SW480 (cell line): Measurements from ENCODE around the gene BCAN.

Experiments used
- DNase-seq: peaks from one replicate; pipeline ENCODE4 v3.0.0-alpha.2; 2016; ENCODE audit warnings: low spot score

Gene BCAN

DNA sequence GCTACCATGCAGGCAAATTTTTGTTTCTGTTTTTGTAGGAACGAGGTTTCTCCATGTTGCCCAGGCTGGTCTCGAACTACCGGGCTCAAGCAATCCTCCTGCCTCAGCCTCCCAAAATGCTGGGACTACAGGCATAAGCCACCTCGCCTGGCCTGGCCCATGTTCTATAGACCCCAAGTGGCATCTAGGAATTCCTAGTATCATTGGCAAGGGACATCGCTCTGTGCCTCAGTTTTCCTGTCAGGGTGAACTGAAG is 20.8 kb downstream of the BCAN start:
- no peak for DNase-seq

DNA sequence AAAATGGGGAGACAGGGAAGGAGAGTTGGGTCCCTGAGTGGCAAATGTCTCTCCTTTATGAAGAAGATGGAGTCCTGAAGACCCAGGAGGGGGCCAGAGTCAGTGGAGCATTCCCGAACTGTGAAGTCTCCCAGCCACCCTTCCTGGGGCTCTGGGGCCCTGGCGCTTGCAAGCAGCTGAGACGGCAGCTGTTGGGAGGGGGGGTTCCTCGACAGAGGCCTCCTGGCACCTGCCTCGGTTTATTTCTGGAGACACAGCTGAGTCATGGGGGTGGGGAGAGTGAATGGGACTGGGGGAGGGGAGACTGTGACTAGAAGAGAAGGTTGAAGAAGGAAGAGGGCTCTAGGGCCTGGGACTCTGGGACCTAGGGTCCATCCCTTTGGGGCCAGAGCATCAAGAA is 21.3 kb downstream of the BCAN start:
- no peak for DNase-seq

DNA sequence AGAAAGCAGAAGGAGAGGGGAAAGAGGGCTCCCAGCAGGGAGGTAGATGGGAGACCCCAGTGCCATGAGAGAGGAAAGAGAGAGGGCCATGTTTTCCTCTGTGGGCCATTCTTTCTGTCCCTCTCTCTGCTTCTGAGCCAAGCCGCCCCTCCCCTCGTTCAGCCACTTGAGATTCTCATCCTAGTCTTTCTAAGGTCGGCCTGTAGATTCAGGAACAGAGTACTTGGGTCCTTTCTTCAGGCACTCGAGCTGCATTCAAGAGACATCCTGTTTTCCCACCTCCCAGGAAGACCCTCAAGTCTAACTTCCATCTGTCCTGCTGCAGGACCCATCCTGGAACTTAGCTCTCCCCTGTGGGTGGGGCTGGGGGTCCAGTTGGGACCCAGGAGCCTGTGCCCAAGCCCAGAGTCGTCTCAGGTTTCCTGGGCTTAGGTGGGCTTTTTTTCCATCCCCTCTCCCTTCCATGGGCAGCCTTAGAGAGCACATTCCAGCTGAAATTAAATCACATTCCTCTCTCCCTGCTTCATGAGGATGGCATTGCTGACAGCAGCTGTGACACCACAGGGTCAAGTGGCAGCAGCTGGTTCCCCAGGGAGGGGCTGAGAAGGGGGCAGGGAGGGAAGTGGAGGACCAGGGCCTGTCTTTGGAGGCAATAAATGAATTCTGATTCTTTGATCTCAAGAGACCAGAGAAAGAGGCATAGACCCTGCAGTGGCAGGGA is 22.3 kb downstream of the BCAN start:
- DNase-seq = peak; percentile 18

DNA sequence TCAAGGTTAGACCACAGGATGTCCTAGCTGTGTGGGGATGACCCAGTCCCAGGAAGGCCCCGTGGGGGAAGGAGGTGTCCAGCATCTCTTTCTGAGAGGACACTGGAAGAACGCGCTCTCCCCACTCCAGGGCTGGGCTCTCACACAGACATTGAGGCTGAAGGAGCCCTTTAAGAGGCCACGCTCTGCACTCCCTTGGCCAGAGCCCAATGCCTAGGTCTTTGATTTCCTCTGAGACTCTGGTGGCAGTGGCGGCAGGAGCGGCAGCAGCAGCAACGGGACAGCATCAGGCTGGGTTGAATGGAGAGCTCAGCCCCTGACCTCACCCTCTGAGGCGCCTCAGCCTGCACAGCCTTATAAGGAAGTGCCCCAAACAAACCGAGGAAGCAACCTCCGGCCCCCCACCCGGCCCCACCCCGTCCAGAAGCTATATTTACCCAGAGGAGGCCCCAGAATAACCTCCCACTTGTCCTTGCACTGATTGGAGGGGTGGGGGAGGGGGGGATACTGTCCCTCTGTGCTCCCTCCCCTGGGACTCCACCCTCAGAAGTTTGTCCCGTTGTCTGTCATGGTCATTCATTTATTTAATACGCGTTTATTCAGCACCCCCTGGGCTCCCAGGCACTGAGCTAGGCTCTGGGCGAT is 23.0 kb downstream of the BCAN start:
- DNase-seq = peak; percentile 22

DNA sequence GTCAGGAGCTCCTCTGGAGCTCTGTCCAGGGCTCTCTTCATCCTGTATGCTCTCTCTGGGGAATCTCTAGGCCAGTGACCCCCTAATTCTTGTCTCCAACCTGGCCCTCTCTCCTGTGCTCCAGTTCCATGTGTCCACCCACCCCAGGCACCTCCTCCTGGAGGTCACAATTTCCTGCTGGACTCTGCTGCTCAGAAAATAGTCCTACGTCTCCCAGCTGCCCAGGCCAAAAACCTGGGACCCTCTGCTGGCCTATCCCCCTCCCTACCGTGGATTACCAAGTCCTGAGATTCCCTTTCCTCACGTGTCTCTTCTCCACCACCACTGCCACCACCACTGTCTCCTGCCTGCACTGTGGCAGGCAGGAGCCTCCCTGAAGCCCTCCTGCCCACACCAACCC is 23.6 kb downstream of the BCAN start:
- no peak for DNase-seq

DNA sequence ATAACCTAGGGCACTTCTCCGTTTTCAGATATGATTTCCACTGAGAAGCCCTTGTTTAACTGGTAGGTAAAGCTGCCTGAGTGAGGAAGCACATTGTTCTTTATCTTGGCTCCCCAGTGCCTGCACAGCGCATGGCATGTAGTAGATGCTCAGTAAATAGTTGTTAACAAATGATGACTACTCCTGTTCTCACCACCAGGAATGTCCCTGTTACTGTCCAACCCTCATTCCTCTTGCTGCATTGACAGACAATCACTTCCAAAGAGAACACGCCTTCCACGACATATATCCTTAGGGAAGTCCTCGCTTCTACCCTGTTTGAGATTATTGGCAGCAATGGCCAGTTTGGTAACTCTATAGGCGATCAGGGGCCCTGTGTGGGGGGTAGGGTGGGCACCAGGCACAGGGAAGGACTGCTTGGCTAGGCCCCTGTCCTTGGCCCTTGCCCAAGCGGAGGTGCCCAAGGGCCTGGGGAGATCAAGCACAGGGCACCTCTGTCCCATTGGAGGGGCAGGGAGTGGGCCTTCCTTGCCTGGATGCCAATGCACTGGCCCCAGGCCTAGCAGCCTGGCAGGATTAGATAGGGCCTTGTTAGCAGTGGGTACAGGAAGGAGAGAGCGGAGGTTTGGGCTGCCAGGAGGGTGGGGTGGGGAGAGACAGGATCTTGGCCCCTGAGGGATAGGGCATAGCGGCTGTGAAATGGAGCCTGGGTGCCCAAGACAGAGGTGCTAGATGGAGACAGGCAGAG is 25.1 kb downstream of the BCAN start:
- no peak for DNase-seq

DNA sequence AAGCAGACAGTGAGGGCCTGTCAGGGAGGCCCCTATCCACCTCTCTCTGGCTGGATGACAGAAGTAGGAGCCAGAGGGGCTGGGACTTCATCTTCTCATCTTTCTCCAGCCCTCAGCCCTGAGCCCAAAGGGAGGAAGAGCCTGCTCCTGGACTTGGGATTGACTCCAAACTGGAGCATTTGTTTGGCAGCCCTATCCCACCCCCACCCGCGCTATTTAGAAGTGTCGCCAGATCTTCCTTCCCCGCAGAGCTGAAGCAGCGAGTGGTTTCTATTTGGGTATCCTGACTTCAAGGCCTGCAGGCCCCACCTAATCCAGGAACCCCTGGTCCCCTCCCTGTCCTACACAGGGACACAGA is 25.7 kb downstream of the BCAN start:
- no peak for DNase-seq

DNA sequence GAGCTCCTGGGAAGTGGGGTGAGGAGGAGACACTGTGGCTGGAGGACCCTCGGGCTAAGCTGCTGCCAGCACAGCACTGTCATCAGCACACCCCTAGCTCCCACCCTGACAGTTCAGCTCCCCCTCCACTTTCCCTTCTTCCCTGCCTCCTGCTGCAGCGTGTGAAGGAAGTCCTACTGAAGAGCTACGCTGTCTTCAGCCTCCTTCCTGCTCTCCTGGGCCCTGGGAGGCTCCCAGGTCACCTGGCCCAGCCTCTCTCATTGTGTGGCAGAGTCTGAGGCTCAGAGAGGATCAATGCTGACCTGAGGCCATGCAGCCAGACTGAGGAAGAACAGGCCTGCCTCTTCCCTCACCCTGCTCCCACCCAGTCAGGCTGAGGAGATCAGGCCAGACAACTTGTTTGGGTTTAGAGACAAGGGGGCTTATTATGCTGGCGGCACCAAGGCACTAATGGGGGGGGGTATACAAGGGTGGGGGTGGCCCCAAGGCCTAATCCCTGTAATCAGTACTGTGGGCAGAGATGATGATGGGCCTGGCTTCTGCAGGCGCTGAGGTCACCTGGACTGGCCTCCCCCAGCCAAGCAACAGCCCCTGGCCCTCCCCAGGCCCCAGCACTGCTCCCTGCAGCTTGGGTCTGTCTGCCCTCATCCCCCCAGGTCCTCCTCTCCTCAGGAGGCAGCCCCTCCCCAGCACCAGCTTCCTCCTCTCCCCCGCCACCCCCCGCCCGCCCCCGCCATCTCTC is 26.2 kb downstream of the BCAN start:
- no peak for DNase-seq

DNA sequence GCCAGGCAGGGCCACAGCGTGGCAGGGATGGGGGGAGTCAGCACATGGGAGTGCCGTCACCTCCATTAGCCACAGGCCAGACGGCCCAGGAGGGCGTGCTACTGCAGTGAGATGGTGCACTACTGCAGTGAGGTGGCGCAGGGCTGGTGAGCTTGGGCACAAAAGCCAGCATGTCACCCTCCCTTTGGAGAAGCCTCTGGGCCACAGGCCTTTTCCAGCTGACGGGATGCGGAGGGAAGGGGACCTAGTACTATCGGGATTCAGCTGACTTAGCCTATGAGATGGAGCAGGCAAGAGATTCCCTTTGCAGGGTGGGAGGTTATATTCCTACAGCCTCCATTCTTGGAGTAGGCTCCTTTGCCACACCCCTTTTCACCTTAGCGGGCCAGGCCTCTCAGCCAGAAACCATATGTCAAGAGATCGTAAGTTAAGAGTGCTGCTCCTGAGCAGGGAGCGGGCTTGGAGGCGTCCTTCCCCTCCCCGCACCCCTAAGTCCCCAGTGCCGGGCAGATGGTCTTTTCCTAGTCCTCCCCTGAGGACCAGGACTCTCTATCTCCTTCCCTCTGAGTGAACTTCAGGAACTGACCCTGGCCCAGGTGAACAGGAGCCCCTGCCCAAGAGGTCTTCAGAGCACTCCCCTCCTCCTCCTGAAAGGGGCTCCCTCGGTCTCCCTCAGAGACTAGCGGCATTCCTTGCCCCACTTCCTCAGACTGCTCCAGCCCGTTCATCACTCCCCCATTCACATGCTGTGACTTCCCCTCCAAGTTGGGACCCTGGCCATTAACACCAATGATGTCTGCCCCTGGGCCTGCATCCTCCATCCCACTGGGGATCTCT is 27.1 kb downstream of the BCAN start:
- DNase-seq = no peak

DNA sequence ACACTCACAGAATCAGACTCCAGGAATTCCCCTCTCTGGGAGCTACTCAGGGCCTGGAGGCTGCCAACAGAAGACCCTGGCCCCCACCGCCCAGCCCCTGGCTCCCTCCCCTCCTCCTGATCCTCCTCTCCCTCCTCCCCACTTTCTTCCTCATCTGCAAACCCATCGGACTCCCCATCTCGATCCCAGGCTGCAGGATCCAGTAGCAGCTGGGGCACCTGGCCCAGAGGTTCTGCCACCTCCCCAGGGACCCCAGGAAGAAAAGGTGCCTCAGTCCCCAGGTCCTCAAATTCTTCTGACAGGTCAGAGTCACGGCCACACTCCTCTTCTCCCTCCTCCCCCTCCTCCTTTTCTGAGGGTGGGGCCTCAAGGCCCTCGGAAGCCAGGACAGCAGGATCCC is 27.9 kb downstream of the BCAN start:
- DNase-seq = no peak

DNA sequence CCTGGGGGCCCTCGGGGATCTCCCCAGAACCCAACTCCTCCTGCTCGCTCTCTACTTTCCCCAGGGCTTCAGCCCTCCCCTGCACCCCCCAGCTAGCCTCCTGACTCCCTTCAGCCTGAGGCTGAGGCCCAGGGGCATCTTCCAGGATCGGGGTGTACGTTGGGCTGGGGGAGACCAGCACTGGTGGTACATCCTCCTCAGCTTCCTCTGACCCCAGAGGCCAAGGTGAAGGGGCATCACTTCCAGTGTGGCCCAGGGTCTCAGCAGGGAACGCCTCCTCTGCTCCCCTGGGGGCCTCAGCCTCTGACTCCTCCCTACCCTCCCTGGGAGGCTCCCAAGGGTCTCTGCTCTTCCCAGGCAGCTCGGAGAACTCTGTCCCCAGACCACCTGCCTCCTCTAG is 28.4 kb downstream of the BCAN start:
- DNase-seq = no peak

DNA sequence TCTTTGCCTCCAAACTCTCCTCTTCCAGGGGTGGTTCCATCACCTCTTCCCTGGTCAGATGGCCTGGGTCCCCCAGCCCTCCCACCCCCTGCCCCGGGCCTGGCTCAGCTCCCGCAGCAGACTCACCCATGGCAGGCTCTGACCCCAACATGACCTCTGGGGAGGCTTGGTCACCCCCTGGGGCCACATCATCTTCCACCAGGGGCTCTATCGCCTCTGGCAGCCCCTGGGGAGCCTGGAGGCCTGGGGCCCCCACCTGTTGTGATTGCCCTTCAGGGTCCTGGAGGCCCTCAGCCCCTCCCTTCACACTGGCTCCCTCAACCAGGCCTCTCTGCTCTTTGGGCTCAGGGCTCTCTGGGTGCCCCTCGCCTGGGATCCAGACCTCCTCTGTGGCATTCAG is 28.9 kb downstream of the BCAN start:
- DNase-seq = no peak

DNA sequence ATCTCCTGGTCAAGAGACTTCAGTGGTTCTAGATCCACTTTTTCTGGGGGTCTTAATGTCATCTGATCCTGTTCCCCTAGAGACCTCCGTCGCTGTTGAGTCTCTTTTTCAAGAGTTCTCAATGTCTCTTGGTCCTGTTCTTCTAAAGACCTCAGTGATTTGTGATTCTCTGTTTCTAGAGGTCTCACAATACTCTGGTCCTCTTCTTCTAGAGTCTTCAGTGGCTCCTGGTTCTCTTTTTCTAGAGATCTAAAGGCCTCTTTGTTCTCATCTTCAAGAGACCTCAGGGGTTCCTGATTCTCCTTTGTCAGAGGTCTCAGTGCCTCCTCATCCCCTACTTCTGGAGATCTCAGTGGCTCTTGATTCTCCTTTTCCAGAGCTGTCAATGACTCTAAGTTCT is 29.9 kb downstream of the BCAN start:
- DNase-seq = no peak

DNA sequence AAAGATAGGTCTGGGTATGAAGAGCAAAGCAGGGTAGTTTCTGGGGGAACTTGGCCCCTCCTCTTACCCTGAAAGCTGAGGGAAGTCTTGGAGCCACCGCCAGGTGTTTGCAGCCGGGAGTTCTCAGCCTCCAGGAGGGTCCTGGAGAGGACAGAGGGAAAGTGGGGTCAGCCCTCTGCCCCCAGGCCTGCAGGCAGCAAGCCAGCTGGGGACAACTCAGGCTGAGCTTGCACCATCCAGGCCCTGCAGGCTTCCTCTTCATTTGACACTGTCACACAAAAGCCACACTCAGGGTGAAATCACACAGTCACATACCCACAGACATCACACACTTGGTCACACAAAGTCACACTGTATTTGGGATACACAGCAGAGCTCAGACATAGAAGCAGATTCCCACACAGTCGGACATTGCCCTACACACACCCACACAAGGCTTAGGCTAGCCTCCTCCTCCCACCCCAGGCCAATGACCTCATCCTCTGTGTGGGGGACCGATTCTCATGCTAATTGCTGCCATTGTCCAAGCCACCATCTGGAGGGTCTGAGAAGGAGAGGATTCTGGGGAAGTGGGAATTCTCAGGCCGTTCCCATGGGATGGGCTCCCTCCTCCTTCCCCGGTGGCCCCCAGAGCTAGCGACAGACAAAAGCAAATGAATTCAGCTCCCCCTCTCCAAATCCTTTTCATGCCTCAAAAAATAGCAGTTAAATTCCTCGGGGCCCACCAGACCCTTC is 31.6 kb downstream of the BCAN start:
- DNase-seq = no peak

DNA sequence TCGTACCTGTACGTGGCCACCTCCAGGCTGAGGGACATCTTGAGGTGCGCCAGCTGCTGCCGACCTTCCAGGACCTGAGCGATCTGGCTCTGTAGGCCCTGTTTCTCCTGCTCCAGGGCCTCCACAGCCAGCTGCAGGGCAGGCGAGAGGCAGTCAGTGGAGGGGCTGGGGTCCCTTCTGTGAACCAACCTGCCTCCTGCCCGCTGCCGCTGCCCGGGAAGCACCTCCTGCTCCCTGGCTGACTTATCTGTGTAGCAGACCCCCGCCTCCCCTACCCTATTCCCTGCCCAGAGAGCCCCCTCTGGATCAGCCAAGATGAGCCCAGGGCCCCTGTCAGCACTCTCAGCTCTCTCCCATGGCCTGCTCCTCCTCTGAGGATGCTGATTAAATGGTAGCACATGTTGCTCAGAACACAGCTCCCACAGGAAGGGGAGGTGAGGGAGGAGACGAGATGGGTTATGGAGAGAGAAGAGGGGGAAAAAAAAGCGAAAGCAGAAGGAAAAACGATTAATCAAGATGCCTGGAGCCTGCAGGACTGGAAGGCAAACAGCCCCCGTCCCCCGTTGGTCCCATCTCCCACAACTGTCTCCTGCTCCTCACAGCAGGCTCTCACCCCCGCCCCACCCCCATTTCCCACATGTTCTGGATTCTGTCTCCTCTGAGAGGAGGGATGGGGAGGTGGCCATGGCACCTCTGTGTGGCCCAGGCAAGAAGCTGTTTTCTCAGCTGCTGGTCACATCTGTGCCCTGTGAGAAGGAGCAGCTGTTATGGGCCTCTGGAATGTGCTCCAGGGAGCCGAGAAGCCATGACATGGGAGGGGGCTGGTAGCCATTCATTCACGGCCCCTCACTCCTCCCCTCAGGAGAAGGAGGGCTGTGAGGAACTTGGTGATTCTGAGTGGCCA is 33.5 kb downstream of the BCAN start:
- DNase-seq = no peak

DNA sequence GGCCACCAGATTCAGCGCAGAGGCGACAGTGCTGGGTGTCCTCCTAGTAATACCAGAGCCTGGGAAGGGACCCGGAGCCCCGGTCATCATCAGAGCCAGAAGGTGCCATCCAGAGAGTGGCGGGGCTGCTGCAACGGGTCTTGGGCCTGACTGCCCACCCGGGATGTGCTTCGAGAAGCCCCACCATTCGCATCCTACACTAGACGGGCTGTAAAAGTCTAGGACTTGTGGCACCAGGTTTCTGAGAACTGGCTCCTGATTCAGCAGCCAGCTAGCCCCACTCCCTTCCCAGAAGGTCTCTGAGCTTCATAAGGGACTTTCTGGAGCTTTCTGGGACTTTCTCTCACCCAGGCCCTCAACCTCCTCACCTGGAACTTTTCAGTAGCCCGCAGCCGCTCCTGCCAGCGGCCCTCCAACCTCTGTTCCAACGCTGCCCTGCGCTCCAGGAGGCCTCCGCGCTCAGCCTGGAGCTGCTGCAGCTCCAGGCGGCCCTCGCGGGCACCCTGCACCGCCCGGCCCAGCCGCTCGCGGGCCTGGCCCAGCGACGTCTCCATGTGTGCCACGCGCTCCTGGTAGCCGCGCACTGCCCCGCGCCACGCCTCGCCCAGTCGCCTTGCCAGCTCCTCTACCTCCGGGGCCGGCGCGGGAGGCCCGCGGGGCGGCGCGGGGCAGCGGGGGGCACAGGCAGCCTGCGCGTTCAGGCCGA is 34.4 kb downstream of the BCAN start:
- DNase-seq = no peak

DNA sequence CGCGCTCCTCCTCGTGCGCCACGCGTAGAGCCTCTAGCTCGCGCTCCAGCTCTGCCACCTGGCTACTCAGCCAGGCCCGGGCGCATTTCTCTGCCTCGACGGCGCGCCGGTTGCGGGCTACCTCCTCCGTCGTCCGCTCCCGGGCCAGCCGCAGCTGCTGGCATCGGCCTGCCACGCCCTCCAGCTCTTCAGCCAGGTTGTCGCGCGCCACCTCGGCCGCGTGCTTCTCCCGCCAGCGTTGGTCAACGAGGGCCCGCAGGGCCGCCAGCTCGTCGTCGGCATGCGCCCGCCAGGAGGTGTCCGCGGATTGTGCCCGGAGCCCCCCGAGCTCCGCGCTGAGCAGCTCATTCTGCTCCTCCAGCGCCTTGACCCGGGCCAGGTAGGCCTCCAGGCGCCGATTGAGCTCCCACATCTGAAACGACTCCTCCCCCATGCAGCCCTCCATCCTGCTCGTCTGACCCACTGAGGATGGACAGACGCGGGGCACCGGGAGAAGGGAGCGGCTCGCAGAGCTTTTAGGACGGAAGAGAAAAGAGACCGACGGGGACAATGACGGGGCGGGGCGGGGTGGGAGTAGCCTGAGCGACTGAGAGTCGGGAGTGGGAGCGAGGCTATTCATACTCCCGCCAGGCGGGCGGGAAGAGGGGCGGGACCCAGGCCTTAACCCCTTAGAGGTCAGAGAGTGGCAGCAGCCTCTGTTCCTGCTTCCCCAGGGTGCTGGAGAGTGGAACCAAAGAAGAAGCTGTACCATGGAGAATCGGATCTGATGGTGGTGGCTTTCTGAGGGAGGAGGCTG is 35.1 kb downstream of the BCAN start, which contains the start of gene NES:
TSS of gene NES (minus strand) at position 588 of the 796 bp plus-strand sequence. CDS start at position 445, 143 bp downstream.
- peak; percentile 85 for DNase-seq
